HG03432 (cell line): ENCODE results near the gene CYP2W1.
A peak's percentile ranks its signal among the peaks of the same experiment; 100 is the strongest.
"Not testable (repeated sequence)": the region's sequence is repeated elsewhere in the genome, so short reads cannot be mapped to it uniquely, and the experiment has no call there.

Experiments
- ATAC-seq: cut with Tn5 transposase; IDR thresholded peaks from one replicate; pipeline ENCODE4 v1.9.1; 2021; ENCODE audit warnings: mild to moderate bottlenecking, moderate library complexity; ENCODE audit not compliant: unreplicated experiment

The CYP2W1 gene

GRCh38 chr7:951881-952547 is 31.0 kb upstream of the CYP2W1 start:
- no peak for ATAC-seq

GRCh38 chr7:952548-953441 is 30.2 kb upstream of the CYP2W1 start:
- no peak for ATAC-seq

GRCh38 chr7:953547-954327 is 29.2 kb upstream of the CYP2W1 start:
- ATAC-seq: peak; percentile 19

- peak; percentile 58 for ATAC-seq
These were observed 28.4 kb upstream of the CYP2W1 start, which contains the start of gene ADAP1 for GRCh38 chr7:954330-955238. TSS of gene ADAP1 (minus strand) at chr7:954680. CDS start at chr7:954477, 203 bp downstream.

- ATAC-seq: no peak
These were observed 26.9 kb upstream of the CYP2W1 start for GRCh38 chr7:956031-956430.

GRCh38 chr7:957418-958220 is 25.4 kb upstream of the CYP2W1 start:
- no peak for ATAC-seq

DNA sequence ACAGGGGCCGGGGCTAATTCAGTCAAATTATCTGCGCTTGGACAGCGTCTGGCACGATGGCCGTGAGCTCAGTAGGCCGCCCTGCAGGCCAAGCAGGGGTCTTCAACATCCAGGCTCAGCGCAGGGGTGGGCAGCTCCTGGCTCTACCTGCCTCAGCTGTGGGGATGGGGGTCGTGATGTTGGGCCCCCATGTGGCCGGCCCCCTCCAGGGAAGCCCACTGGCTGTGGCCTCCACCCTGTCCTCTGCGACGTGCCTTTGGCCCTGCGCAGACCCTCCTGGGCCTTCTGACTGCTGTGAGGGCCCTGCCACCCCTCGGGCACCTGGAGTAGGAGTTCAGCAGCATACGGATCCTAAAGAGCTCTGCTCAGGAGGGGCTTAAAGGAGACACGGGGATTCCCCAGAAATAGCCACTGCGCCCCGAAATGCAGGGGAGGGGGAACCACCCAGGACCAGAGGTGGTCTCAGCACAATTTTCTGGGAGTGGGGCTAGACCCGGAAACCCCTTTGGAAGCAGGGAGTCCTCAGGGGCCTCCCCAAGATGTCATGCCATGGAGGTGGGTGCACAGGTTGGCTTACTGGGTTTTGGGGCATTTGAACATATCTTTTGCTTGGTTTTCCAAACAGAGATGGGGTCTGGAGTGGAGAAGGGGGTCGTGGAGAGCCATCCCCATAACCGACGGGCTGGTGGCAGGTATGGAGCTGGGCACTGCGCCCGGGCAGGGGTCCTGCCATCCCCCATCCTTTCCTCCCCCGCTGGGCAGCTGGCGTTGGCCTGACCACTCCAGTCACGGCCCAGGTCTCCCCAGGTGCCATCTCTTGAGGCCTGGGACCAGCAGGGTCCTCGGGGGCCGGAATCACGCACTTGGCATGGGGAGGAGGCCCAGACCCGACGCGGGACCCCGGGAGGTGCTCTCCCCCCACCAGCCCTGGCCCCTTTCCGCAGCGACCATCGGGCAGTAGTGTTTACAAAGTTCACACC is 24.5 kb upstream of the CYP2W1 start:
- no peak for ATAC-seq

GRCh38 chr7:959271-959670 is 23.7 kb upstream of the CYP2W1 start:
- no peak for ATAC-seq

GRCh38 chr7:959740-960139 is 23.2 kb upstream of the CYP2W1 start:
- not testable (repeated sequence) for ATAC-seq

DNA sequence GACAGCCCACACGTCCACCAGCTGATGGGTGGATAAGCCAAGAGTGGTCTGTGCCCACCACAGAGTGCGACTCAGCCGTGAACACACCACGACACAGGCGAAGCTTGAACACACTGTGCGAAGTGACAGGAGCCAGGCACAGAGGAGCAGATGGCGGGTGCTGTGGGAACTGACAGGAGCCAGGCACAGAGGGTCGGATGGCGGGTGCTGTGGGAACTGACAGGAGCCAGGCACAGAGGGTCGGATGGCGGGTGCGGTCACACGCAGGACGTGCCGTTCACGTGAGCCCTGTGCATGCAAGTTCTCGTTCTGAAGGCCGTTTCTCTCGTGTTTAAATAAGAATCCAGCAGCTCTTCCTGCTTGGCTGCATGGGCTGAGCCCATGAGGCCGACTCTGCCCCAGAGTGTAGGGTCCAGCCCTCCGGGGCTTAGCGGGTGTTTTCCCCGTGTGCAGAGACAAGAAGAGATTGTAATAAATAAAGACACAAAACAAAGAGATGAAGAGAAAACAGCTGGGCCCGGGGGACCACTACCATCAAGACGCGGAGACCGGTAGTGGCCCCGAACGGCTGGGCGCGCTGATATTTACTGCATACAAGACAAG is 22.6 kb upstream of the CYP2W1 start:
- ATAC-seq: no peak

DNA sequence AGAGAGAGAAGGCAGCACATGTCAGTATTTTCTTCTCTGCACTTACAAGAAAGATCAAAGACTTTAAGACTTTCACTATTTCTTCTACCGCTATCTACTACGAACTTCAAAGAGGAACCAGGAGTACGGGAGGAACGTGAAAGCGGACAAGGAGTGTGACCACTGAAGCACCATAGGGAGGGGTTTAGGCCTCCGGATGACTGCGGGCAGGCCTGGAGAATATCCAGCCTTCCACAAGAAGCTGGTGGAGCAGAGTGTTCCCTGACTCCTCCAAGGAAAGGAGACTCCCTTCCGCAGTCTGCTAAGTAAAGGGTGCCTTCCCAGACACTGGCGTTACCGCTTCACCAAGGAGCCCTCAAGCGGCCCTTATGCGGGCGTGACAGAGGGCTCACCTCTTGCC is 22.0 kb upstream of the CYP2W1 start:
- not testable (repeated sequence) for ATAC-seq

DNA sequence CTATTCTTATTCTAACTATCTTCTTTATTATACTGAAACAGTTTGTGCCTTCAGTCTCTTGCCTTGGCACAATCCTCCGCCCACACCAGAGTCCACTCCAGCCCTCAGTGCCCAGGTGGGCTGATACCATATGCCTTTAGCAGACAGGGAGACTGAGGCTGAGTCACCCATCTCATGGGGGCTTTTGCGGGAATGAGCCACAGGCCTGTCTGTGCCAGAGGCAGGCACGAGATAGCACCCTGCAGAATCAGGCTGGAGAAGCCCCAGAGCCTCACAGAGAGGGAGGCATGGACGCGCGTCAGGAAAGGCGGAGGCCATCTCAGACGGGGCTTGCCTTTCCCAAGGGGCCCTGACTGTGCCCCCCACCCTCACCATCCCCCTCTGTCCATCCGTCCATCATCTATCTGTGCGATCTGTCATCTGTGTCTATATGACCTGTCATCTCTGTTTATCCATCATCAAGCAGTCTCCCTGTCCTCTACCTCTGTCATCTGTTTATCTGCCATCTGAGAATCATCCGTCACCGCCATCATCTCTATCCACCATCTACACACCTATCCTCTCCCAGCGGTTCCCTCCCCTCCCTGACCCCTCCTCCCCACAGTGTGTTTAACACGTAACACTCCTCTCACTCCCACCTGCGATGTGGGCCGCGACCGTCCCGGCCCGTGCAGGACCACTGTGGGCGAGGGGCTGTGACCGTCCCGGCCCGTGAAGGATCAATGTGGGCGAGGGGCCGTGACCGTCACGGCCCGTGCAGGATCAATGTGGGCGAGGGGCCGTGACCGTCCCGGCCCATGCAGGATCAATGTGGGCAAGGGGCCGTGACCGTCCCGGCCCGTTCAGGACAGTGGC is 21.2 kb upstream of the CYP2W1 start:
- no peak for ATAC-seq

DNA sequence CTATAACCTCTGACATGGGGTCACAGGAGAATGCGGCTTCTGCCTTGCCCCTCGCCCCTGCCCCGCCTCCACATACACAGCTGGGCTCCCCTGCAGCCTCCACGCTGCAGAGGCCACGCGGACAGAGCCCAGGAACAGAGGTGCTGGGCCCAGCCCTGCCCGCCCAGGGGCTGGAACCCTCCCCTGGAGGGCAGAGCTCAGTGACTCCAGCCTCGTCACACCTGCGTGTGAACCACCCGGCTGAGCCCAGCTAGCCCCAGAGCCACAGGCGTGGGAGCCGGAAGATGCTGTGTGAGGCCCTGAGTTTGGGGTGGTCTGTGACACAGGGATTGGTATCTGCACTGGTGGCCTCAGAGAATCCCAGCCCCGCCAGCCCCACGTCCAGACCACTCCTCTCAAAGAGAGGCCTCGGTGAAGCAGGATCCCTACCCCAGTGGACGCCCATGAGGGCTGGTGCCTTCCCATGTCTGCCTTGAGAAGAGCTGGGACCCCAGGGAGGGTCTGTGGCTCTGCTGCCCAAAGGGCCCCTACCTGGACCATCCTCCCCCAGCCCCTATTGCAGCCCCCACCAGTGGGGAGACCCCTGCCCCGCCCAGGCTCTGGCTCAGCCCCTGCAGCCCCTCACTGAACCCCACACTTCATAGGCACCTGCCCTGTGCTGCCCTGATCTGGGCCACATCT is 20.4 kb upstream of the CYP2W1 start:
- ATAC-seq: no peak

- no peak for ATAC-seq
These were observed 19.5 kb upstream of the CYP2W1 start for GRCh38 chr7:963236-964078.

DNA sequence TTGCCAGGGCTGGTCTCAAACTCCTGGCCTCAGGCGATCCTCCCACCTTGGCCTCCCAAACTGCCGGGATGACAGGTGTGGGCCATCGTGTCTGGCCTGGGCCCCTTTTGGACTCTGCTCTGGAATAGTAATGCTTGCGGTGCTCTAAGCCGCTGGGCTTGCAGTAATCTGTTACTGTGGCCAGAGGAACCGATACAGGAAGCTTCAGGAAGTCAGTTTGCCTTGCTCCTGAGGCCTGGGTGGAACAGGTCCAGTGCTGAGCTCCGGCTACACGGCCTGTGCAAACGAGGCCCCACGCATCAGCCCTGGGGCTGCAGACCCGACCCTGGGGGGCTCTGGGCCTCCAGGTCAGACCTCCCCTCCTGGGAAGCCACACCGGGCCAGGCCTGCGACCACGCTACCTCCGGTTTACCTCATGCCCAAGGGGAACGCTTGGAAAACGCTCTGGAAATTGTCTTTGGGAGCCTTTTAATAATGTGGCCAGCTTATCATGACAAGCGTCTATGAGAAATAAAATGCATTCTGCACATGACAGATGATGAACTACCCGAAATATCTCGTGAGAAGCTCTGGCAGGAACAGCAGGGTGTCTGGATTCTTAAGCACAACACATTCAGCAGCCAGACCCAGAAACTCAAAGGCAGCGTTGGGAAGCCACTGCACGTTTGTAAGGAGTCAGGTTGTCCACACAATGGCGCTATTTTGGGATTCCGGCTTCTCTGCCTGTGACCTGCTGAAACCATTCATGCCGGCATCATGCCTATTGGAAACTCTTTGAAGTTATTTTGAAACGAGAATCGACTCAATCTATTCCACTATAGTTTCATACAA is 18.4 kb upstream of the CYP2W1 start:
- no peak for ATAC-seq
